ENCODE results near the gene LETM1. TPM values are rescaled to one million over a fixed set of nuclear protein-coding genes. Genes with fewer than 3 reads are reported as not detected.

The LETM1 gene
- total and polyA plus RNA-seq, 2 of the 13 experiments (the other 11 are each of a cell fraction or from before 2014, with no cell fraction given), result 9.7 to 41.6 TPM

DNA sequence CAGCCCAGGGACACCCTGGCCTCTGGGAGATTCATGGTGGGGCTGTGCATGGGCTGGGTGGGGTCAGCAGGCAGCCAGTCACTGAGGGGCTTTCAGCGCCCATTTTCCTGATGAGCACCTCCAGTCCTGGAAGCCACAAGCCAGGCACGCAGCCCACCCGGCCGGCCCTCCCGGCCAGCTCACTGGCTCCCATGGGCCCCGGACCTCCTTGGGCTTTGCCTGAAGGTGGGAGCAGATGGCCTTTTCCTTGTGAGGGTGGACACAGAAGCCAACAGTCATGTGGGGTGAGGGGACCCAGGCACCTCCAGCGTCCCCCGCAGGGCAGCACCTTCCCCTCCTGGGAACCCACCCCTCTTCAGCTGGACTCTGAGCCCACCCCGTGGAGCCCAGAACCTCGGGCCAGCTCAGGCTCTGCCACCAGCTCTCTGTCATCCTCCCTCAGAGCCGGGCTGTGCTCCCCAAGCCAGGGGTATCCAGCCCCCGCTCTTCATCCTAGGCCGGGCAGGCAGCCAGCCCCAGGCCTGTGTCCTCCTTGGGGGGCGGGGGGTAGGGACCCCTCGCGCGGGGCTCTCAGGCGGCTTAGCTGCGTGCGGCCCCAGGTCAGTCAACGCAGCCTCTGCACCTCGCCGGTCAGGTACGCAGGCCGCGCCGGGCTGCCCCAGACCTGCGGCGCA lies 63.7 kb downstream of the LETM1 start (continued):
- TF ChIP-seq, protein P1, sequence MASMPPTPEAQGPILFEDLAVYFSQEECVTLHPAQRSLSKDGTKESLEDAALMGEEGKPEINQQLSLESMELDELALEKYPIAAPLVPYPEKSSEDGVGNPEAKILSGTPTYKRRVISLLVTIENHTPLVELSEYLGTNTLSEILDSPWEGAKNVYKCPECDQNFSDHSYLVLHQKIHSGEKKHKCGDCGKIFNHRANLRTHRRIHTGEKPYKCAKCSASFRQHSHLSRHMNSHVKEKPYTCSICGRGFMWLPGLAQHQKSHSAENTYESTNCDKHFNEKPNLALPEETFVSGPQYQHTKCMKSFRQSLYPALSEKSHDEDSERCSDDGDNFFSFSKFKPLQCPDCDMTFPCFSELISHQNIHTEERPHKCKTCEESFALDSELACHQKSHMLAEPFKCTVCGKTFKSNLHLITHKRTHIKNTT (CRISPR knock-in tag; IDR thresholded peaks at IDR 0.05), result no peak
- TF ChIP-seq, protein P2, sequence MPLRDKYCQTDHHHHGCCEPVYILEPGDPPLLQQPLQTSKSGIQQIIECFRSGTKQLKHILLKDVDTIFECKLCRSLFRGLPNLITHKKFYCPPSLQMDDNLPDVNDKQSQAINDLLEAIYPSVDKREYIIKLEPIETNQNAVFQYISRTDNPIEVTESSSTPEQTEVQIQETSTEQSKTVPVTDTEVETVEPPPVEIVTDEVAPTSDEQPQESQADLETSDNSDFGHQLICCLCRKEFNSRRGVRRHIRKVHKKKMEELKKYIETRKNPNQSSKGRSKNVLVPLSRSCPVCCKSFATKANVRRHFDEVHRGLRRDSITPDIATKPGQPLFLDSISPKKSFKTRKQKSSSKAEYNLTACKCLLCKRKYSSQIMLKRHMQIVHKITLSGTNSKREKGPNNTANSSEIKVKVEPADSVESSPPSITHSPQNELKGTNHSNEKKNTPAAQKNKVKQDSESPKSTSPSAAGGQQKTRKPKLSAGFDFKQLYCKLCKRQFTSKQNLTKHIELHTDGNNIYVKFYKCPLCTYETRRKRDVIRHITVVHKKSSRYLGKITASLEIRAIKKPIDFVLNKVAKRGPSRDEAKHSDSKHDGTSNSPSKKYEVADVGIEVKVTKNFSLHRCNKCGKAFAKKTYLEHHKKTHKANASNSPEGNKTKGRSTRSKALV (CRISPR knock-in tag; IDR thresholded peaks at IDR 0.05), result 0 out of 2 replicates have a peak, but pooled peaks have one; percentile 40
- 0 out of 2 replicates have a peak, but pooled peaks have one; percentile 59 for TF ChIP-seq ZNF253 (CRISPR knock-in tag; IDR thresholded peaks at IDR 0.05; ENCODE audit: borderline replicate concordance)
- peak in 1 of 2 experiments; percentile 37; a peak in 1 of 4 replicates for TF ChIP-seq KLF16 (CRISPR knock-in tag; IDR thresholded peaks at IDR 0.05)
- 0 out of 2 replicates have a peak, but pooled peaks have one; percentile 39 for TF ChIP-seq KLF13 (CRISPR knock-in tag; IDR thresholded peaks at IDR 0.05)
- TF ChIP-seq, protein P3, sequence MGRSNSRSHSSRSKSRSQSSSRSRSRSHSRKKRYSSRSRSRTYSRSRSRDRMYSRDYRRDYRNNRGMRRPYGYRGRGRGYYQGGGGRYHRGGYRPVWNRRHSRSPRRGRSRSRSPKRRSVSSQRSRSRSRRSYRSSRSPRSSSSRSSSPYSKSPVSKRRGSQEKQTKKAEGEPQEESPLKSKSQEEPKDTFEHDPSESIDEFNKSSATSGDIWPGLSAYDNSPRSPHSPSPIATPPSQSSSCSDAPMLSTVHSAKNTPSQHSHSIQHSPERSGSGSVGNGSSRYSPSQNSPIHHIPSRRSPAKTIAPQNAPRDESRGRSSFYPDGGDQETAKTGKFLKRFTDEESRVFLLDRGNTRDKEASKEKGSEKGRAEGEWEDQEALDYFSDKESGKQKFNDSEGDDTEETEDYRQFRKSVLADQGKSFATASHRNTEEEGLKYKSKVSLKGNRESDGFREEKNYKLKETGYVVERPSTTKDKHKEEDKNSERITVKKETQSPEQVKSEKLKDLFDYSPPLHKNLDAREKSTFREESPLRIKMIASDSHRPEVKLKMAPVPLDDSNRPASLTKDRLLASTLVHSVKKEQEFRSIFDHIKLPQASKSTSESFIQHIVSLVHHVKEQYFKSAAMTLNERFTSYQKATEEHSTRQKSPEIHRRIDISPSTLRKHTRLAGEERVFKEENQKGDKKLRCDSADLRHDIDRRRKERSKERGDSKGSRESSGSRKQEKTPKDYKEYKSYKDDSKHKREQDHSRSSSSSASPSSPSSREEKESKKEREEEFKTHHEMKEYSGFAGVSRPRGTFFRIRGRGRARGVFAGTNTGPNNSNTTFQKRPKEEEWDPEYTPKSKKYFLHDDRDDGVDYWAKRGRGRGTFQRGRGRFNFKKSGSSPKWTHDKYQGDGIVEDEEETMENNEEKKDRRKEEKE (IDR thresholded peaks at IDR 0.05), result no peak
- TF ChIP-seq ARHGAP35 (CRISPR knock-in tag; IDR thresholded peaks at IDR 0.05; ENCODE audit: borderline replicate concordance), result peak; percentile 74; the same call in 1 of the 2 replicates
- TF ChIP-seq ZNF768 (CRISPR knock-in tag; IDR thresholded peaks at IDR 0.05), result peak; percentile 14; the same call in 1 of the 2 replicates
- TF ChIP-seq, protein P4, sequence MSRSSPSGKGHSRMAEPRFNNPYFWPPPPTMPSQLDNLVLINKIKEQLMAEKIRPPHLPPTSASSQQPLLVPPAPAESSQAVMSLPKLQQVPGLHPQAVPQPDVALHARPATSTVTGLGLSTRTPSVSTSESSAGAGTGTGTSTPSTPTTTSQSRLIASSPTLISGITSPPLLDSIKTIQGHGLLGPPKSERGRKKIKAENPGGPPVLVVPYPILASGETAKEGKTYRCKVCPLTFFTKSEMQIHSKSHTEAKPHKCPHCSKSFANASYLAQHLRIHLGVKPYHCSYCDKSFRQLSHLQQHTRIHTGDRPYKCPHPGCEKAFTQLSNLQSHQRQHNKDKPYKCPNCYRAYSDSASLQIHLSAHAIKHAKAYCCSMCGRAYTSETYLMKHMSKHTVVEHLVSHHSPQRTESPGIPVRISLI (CRISPR knock-in tag; IDR thresholded peaks at IDR 0.05; ENCODE audit: borderline replicate concordance), result 0 out of 2 replicates have a peak, but pooled peaks have one; percentile 29
- 0 out of 2 replicates have a peak, but pooled peaks have one; percentile 40 for TF ChIP-seq ZNF296 (CRISPR knock-in tag; conservative IDR thresholded peaks at IDR 0.05)
- TF ChIP-seq, protein P5, sequence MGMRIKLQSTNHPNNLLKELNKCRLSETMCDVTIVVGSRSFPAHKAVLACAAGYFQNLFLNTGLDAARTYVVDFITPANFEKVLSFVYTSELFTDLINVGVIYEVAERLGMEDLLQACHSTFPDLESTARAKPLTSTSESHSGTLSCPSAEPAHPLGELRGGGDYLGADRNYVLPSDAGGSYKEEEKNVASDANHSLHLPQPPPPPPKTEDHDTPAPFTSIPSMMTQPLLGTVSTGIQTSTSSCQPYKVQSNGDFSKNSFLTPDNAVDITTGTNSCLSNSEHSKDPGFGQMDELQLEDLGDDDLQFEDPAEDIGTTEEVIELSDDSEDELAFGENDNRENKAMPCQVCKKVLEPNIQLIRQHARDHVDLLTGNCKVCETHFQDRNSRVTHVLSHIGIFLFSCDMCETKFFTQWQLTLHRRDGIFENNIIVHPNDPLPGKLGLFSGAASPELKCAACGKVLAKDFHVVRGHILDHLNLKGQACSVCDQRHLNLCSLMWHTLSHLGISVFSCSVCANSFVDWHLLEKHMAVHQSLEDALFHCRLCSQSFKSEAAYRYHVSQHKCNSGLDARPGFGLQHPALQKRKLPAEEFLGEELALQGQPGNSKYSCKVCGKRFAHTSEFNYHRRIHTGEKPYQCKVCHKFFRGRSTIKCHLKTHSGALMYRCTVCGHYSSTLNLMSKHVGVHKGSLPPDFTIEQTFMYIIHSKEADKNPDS (CRISPR knock-in tag; IDR thresholded peaks at IDR 0.05), result 0 out of 2 replicates have a peak, but pooled peaks have one; percentile 23
- TF ChIP-seq, protein P6, sequence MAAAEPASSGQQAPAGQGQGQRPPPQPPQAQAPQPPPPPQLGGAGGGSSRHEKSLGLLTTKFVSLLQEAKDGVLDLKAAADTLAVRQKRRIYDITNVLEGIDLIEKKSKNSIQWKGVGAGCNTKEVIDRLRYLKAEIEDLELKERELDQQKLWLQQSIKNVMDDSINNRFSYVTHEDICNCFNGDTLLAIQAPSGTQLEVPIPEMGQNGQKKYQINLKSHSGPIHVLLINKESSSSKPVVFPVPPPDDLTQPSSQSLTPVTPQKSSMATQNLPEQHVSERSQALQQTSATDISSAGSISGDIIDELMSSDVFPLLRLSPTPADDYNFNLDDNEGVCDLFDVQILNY (CRISPR knock-in tag; conservative IDR thresholded peaks at IDR 0.05), result 0 out of 2 replicates have a peak, but pooled peaks have one; percentile 25
- peak; percentile 30; the same call in 1 of the 2 replicates for TF ChIP-seq PHF21A (CRISPR knock-in tag; IDR thresholded peaks at IDR 0.05)
- no peak for TF ChIP-seq YY1 (IDR thresholded peaks at IDR 0.05; ENCODE audit: insufficient read depth, insufficient replicate concordance, low read depth, low read length)
- TF ChIP-seq ZSCAN22 (CRISPR knock-in tag; IDR thresholded peaks at IDR 0.05), result no peak
- TF ChIP-seq, protein P7, sequence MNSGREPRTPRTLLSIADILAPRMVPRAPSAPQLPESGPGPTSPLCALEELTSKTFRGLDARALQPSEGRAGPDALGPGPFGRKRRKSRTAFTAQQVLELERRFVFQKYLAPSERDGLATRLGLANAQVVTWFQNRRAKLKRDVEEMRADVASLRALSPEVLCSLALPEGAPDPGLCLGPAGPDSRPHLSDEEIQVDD (CRISPR knock-in tag; IDR thresholded peaks at IDR 0.05; ENCODE audit: borderline replicate concordance), result 0 out of 2 replicates have a peak, but pooled peaks have one; percentile 27
